Stimulated activated CD4-positive, alpha-beta T cell treated with anti-CD3 and anti-CD28 coated beads, Interleukin-15, amount 100 ng/mL, for 48 hours (primary cell): ENCODE measurements around the gene GFOD1.
A peak's percentile ranks its signal among the peaks of the same experiment; 100 is the strongest.

Experiments used
- DNase-seq, 2 donors: peaks; one replicate each; pipeline ENCODE4 v3.0.0-alpha.2; 2020; ENCODE audit warnings: low read depth in 2 of 2

GFOD1 gene

GRCh38 chr6:13427316-13427715 is 60.1 kb downstream of the GFOD1 start:
- DNase-seq = no peak

DNA sequence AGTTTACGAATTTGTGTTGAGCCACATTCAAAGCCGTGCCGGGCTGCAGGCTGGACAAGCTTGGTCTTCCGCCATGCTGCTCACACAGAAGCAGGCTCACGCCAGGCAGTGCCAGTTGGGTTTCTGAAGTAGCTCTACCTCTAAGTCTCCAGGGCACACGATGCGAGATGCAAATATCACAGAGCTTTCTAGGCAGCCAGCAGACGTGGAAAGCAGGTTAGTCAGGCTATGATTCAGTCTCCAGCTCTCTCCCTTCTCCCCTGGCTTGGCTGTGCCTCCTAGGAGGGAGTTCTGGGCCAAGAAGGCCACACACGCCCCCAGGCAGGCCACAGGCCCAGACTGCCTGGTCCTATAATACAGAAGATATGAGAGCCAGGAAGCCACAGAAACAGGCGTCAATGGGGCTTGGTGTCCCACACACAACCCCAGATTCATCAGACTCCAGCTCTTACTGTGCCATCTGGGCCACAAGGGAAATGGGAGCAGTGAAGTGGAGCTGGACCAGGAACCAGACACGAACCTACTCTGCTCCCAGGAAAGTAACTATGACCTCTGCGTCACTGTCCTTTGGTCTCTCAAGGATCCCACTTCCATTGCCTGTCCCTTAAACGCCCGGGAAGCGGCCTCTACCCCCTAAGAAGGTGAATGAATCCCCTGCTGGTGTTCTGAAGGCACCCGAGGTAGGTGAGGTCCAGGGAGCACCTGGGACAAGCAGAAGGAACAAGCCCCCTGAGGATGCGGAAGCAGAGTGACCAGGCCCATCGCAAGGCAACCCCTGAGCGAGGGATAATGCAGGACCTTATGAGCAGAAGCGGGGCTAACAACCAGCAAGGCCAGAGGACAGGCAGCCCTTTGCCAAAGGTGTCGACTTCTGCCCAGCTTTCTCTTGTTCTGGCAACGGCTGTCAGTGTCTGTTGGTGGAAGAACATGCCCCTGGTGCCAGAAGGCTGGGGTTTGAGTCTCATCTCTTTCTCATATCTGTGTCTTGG is 61.2 kb downstream of the GFOD1 start:
- DNase-seq = peak in 1 of 2 donors; percentile 34

- no peak for DNase-seq
Measured at GRCh38 chr6:13425270-13425873, 62.0 kb downstream of the GFOD1 start.

GRCh38 chr6:13423252-13423651 is 64.1 kb downstream of the GFOD1 start:
- no peak for DNase-seq

- no peak for DNase-seq
Measured at GRCh38 chr6:13422681-13423221, 64.6 kb downstream of the GFOD1 start.

- no peak for DNase-seq
Measured at GRCh38 chr6:13421425-13422059, 65.9 kb downstream of the GFOD1 start.

- DNase-seq = no peak
Measured at GRCh38 chr6:13420269-13420668, 67.1 kb downstream of the GFOD1 start.

DNA sequence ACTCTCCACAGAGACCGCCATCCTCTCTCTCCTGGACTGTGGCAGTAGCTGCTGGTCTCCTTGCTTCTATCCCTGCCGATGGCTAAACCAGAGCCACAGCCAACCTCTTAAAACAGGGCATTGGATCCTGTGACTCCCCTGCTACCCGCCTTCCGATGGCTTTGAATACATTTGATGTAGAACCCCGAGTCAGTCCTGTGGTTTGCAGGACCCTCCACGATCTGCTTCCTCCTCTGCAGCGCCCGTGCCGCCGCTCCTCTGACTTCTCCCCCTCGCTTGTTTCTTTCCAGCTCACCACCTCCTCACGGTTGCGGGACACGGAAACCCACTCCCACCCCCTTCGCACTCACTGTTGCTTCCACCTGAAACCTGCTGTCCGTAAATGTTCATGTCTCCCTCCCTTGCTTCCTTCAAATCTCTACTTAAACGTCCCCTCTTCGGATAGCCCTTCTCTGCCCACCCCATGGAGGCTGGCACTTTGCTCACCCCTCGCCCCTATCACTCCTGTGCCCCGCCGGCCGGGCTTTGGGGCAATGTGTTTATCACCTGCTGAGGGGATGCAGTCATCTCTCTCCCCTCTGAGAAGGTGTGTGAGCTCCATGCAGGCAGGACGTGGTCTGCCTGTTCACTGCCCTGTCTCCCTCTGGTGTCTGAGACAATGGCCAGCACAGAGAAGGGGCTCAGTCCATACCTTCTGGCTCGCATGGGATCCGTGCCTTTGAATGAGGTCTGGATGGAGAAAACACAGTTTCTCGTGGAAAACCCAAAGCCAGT is 67.8 kb downstream of the GFOD1 start:
- no peak for DNase-seq

DNA sequence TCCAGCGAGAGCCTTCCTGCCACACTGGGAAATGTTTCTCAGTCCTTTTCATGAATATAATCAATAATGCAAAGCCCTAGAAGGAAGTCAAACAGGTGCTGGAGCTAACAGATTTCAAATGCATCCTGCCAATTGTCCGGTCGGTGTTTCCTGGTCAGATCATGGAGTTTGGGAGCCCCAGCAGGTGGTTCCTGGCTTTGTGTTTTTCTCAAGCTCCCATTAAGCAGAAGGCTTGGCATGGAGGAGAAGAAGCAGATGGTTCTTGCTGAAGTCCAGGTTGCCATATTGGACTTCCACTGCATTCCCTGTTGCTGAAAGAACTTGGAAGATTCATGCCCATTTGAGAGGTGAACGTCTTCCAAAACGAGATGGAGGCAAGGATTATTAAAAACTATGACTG is 68.6 kb downstream of the GFOD1 start:
- DNase-seq = no peak

- DNase-seq = no peak
Measured at GRCh38 chr6:13417954-13418353, 69.4 kb downstream of the GFOD1 start.

- no peak for DNase-seq
Measured at GRCh38 chr6:13417431-13417830, 70.0 kb downstream of the GFOD1 start.

GRCh38 chr6:13415283-13415682 is 72.1 kb downstream of the GFOD1 start:
- no peak for DNase-seq

DNA sequence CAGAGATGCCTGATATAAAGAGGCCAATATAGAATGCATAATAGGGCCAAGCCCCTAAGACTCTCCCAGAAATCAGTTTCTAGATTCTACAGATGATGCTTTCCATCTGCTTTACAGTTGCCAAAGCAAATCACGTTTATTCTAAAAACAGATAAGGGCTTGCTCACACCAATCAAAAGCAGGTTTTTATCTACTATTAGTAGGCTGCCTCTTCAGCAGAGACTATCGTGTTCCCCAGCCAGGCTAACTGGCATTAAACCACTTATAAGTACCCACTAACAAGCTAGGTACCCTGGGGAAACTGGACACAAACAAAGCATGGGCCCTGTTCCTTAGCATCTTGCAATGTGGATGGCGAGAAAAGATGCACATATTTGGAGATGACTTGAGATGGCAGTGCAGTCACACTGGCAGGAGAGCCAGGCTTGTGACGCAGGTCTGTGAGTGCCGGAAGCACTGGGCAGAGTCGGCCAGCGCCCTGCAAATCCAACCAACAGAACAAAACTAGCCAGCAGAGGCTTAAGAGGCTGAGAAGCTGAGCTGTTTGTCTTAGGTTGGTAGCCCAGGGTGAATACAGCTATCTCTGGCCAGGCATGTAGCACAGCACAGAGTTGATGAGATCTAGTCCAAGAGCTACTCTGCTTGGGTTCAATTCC is 73.4 kb downstream of the GFOD1 start:
- no peak for DNase-seq

- DNase-seq = no peak
Measured at GRCh38 chr6:13413466-13413862, 73.9 kb downstream of the GFOD1 start.

DNA sequence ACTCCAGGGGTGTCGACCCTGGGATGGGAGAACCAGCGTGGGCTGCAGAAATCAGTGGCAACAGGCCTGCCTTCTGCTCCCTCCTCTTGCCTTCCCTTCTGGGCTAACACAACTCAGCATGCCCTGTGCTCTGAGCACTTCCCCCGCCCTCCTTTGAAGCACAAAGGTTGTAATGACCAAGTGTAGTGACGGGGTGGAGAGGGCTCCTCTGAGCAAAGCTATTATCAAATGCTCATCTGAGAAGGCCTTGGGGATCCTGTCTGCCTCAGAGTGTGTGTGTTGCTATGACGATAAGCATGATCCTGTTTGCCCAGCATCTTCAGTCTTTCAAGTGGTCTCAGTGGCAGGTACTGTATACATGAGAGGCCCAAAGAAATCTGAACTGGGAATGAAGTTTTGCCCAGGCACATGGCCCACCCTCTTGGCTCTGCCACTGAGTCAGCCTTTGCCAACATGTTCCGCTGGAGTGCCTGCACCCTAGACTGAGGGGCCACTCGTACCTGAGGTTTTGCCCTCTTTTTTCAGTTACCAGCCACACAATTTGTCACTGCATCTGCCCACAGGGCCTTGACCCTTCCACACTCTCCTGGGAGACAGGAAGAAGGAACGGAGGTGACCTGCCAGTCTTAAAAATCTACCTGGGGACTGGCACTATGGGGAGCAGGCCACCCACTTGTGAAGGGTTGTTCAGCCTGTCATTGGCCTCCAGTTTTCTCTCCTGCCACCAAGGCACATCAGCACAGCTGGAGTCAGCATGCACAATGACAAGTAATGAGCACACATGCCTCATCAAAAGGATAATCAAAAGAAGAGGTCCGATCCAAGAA is 74.5 kb downstream of the GFOD1 start:
- DNase-seq = no peak

DNA sequence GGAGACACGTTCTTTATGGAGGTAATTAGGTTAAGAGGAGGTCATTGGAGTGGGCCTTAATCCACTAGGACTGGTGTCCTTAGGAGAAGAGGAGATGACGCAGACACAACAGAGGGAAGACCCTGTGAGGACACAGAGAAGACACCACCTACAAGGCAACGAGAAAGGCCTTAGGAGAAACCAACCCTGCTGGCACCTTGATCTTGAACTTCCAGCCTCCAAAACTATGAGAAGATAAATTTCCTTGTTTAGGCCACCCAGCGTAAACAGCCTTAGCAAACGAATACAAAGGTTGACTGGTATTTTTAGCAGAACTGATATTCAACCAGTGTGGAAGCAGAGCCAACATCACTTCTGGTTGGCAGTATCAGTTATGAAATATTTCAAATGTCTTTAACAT is 75.2 kb downstream of the GFOD1 start:
- DNase-seq = no peak

DNA sequence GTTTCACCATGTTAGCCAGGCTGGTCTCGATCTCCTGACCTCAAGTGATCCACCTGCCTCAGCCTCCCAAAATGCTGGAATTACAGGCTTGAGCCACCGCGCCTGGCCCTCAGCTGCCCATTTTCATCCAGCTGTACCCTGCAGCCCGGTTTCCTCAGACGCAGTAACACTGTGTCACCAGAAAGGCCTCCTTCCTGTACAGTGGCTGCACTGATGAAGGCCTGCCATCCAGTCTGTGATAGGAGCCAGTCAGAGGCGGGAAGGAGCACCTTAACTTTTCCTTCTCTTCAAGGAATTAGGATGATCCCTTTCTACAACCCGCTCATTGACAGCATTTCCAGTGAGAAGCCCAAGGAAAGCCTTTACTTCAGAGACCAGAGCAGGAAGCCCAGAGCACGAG is 75.9 kb downstream of the GFOD1 start:
- DNase-seq = no peak

GRCh38 chr6:13409991-13410390 is 77.4 kb downstream of the GFOD1 start:
- DNase-seq = no peak

- DNase-seq = no peak
Measured at GRCh38 chr6:13407709-13408695, 79.4 kb downstream of the GFOD1 start.
